Fibroblast of lung (primary cell): ENCODE measurements around the gene SLC38A8.

Experiments
- CTCF ChIP-seq, 2 donors: IDR thresholded peaks in 1 of 2; conservative IDR thresholded peaks in 1 of 2; 1 replicate in 1 of 2; 2 replicates in 1 of 2; pipeline ENCODE4 v1.5.1; 2011 to 2012; ENCODE audit warnings: low read length in 2 of 2, control low read depth in 1 of 2, inconsistent platforms in 1 of 2, low read depth in 1 of 2, mild to moderate bottlenecking in 1 of 2
- EZH2 ChIP-seq: IDR thresholded peaks from 2 replicates; pipeline ENCODE4 v1.5.1; 2012; ENCODE audit warnings: low read length, control low read depth, mild to moderate bottlenecking; ENCODE audit errors: missing control alignments

GRCh38 chr16:84058211-84058610 lies 15.6 kb upstream of the SLC38A8 start:
- no peak for TF ChIP-seq CTCF (conservative IDR thresholded peaks at IDR 0.05 in 1 of 2, IDR thresholded peaks at IDR 0.05 in 1 of 2; ENCODE audit: low read depth in 1 of 2, low read length in 2 of 2)
- TF ChIP-seq EZH2, result no peak
